Kidney capillary endothelial cell (primary cell): ENCODE data around the gene RRM2.

ENCODE experiments used
- DNase-seq: peaks from one replicate; pipeline ENCODE4 v3.0.0-alpha.2; 2018; ENCODE audit warnings: low spot score

RRM2 gene

DNA sequence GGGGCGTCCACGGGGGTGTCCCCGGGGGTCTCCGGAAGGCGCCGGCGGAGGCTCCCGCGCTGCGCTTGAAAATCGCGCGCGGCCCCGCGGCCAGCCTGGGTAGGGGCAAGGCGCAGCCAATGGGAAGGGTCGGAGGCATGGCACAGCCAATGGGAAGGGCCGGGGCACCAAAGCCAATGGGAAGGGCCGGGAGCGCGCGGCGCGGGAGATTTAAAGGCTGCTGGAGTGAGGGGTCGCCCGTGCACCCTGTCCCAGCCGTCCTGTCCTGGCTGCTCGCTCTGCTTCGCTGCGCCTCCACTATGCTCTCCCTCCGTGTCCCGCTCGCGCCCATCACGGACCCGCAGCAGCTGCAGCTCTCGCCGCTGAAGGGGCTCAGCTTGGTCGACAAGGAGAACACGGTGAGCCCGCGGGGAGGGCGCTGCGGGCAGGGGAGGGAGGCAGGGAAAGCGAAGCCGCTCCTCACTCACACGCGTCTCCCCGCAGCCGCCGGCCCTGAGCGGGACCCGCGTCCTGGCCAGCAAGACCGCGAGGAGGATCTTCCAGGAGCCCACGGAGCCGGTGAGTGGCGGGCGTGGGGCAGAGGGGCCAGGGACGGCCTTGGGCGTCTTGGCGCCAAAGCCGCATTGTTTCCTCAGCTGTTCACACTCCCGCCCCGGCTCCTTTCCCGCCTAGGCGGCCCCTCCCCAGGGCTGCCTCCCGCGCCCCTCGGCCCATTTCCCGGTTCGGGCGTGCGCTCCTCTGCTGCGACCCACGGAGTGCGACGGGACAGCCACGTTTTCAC lies at the start of gene RRM2:
RRM2 (plus strand) TSS at position 240 of the 781 bp plus-strand sequence; CDS start at position 300, 60 bp downstream.
- peak; percentile 92 for DNase-seq

DNA sequence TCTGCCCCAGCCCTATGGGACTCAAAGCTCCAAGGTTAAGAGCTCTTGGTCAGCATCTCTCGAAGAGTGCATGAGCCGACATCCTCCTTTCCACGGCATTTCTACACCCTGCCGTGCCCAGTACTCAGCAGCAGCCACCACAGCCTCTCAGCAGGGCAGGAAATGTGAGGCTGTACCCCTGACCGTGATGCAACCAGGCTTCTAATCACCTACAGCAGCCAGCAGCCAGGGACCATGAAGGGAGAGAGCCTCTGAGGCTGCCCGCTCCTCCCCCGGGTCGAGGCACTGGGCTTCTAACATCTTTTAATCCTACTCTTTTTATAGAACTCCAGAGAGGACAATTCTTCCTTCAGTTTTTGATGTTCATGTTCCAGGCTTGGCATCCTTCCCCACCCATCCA lies 48.8 kb upstream of the RRM2 start:
- DNase-seq: no peak

DNA sequence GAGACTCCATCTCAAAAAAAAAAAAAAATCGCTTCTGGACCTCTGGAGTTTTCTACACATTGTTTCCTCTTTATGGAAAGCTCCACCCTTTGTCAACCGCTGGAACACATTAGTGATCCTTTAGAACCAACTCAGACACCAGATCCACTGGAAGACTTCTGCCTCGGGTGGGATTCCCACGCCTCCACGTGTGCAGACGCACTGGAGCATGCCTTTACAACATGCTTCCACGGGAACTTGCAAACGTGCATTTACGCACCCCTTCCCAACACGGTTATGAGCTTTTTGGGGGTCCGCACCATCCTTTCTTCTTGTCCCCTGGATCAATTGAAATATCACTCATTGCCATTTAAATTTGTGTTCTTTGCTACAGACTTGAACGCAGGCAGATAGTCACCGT lies 47.4 kb upstream of the RRM2 start:
- DNase-seq: no peak

DNA sequence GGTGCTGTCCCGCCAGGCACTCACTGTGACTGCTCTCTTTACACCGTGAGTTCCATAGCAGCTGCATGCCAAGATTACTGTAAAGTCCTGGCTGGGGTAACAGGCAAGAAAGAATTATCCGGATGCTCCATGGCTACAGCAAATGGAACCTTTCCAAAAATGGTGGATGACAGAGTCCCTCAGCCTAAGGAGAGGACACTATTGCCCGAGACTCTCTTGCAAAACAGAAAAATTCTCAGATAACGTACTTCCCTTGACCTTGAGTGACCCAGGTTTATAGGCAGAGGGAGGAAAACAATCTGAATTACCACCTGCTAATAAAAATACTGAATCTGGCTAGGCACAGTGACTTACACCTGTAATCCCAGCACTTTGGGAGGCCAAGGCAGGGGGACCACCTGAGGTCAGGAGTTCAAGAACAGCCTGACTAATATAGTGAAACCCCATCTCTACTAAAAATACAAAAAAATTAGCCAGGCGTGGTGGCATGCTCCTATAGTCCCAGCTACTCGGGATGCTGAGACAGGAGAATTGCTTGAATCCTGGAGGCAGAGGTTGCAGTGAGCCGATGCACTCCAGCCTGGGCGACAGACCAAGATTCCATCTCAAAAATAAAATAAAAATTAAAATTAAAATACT lies 46.8 kb upstream of the RRM2 start:
- no peak for DNase-seq

DNA sequence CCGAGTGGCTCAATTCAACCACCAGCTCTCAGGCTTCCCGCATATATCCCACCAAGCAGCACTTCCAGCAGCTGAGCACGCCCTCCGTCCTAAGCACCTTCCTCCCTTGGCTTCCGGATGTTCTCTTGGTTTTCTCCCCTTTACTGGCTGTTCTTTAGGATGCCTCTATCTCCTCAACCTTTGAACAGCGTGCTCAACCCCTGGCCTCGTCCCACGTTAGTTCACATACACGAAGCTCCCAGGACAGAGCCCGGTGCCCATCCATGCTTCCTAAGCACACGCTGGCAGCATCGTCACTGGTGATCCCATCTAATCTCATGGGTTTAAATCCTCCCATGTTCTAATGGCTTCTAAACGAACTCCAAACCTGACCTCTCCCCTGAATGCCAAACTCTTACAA lies 46.0 kb upstream of the RRM2 start:
- no peak for DNase-seq

DNA sequence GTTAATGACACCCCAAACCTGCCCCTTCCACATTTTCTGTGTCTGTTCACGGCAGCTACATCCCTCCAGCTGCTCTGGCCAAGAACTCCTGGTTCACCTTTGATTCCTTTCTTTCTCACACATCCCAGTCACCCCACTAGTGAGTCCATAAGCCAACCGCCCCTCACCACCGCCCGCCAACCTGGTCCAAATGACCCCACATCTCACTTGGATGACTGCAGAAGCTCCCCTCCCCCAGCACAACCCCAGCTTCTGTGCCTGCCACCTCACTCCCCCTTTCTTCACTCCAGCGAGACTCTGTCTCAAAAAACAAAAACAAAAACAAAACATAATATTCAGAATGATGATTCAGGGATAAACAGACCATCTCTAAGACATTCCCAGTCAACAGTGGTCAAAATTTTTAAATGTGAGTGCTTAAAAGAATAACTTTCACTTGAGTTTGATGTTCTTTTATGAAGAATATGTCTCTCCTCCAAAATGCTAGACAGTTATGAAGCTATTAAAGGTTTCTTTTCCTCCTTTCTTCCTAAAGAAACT lies 45.5 kb upstream of the RRM2 start:
- DNase-seq: no peak

DNA sequence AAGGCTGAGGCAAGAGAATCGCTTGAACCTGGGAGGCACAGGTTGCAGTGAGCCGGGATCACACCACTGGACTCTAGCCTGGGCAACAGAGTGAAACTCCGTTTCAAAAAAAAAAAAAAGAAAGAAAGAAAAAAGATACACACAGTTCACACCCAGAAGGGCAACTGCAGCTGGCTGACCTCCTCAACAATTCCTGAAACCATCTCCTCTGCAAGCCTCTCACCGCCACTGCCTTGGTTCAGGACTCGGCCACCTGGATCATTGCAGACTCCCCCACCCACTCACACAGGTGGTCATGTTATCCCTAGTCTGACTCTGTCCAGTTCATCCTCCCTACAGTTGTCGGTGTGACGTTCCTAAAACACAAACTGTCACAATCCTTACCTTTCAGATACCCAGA lies 44.5 kb upstream of the RRM2 start:
- no peak for DNase-seq

DNA sequence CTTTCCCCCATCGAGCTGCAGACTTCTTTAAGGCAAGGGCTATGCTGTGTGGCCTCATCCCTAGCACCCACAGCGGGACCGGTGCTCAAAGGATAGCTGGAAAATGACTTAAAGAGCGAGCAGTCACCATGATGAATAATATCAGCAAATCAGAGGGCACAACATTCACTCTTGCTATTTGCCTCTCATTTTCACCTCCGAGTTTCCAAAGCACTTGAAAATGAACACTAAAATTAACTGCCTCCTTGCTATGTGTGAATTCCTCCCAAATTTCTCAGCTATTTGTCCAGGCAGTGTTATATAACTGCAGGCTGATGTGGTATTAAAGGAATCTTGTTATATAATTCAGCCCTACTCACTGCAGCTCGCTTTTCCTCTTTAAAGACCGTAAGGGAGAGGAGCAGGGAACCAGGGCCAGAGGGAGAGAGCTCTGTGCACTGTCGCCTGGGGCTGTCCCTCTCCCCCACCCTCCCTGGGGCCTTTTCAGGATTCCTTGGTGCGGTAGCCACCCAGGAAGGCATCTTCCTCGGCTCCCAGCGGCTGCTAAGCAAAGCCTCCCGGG lies 43.8 kb upstream of the RRM2 start:
- no peak for DNase-seq

DNA sequence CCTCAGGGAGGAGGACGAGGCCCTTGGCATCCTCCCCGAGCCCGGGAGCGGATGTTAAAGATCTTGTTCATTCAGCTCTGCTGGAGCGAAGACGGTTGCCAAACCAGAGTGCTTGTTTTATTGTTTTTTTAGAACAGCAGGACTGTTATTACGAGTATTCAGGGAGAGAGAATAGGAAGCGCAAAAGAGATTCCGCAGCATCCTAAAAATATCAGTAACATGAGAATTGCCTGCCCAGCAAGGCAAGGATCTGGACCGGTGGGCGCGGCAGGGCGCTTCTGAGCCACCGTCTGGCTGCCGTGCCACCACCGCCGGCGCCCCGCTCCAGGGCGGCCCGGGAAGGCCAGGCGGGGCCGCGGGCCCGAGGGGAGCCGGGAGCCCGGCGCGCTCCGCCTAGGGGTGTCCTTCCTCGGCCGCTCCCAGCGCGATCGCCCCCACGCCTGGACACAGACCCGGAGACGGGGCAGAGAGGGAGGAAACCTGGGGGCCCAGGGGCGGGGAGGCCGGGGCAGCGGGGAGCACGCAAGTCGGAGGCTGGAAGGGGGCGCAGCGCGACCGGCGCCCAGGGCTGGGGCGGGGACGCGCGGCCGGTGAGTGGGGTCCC lies 43.2 kb upstream of the RRM2 start:
- DNase-seq: no peak

DNA sequence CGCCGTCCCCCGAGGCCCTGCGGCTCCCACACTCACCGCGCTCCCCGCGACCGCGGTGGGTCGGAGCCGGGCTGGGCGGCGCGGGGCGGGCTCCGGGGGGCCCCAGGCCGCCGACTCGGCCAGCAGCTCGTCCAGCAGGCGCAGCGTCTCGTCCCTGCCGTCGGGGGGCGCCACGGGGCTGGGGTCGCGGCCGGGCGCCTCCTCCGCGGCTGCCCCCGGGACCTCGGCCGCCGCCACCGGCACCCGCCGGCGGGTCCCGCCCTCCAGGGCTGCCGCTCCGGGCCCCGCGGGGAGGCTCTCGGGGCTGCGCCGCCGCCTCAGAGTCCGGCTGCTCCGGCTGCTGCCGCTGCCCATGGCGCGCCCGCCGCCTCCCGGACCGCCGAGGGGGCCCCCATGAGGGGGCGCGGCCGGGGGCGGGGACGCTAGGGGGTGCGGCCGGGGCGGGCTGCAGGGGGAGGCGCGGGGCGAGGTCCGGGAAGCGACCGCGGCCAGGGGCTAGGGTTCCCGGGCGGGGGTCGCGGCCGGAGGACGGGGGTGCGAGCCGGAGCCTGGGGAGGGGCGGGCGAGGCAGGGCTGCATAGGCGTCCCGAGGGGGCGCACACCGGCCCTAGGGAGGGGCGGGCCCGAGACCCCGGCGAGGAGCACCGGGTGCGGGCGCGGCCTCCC lies 42.5 kb upstream of the RRM2 start, which contains the start of gene CYS1:
CYS1 (minus strand) TSS at position 542 of the 666 bp plus-strand sequence; CDS start at position 354, 188 bp downstream.
- no peak for DNase-seq

DNA sequence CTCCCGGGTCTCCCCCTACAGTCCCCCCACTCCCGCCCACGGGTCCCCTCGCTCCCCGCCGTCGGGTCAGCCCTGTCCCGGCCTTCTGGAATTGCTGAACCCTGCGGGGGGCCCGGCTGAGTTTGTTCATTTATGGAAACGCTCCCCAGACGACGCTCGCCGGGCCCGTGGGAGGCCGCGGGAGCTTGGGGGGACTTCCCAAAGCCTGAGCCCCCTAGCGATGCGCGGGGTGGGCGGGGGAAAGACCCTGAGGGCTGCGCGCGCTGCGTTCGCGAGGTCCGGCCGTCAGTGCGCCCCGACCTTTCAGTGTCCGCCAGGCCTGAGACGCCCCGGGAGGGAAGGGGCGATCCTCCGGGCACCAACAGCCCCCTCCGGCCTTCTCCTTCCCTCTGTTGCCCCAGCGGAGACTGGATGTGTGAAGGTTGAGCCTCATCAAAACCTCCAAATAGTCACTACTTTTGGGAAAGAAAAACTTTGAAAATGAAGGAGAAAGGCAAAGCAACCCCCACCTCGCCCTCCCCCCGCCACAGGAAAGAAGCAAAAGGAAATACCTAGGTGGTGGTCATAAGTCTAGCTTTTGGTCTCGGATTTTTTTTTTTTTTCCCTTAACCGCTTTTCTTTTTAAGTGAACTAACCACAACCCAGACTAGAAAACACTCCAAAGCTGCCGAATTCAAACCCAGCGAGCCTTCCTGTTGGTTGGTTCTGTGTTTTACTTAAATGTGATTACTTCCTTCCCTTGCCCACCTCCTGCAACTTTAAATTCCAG lies 41.8 kb upstream of the RRM2 start:
- DNase-seq: no peak

DNA sequence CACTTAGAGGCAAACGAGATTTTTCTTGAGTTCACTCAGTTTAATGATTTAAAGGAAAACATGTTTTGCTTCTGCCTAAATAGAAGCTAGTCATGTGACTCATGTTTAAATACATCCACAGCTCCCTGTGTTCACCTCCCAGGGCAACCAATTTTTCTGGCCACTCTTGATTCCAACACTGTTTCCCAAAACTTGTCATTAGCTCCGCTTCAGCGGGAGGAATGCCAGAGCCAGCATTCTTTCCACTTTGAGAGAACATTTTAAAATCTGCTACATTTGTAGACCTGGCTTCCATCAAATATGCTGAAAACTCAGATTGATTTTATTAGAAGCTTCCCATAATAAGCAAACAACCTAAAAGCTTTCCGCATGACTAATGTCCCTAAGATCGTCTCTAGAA lies 39.5 kb upstream of the RRM2 start:
- no peak for DNase-seq

DNA sequence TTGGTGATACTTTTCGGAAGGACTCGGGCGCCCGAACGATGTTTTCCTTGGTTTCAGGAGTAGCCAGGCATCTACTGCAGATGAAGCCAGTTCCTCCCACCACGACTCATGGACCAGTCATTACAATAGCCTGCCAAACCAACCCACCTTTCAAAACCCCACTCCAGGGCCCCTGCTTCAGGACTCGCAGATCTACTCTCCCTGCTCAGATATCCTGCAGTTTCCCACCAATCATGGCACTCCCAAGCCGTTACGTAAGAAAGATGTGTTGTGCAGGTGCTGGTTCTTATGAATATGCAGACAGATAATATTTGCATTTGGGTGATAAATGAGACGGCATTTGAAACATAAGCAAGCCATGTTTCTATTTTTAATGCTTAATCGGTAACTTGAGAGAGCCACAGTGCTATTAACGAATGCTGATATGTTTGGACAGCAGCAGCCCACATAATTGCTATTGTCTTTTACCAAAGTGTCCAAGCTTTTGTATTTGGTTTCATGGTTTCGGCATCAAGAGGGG lies 38.8 kb upstream of the RRM2 start:
- no peak for DNase-seq

DNA sequence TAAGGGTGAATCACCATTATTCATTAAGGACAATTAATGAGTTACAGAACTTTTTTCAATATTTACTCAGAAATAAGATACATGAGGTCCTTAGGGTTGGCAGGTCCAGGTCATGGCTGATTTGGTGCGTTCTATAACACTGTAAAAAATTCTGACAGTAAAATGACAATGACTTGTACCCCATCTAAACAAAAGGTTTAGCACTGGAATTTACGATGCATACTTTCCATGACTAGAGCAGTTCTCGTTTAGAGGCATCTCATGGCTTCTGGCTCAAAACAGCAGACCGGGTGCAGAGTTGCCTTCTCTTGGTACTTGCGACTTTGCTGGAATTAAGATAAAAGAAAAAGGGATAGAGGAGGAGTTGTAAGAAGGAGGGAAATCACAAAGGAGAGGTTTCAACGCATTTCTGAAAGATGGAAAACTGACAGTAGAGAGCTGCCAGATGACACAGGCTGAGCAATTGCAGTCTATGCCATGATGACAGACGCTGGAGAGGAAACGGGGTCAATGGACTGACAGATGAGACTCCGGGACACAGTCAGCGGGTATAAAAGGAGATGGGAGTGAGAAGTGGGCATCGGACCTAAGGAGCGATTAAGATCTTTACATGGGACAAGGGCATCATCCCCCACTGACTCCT lies 38.2 kb upstream of the RRM2 start:
- DNase-seq: no peak

DNA sequence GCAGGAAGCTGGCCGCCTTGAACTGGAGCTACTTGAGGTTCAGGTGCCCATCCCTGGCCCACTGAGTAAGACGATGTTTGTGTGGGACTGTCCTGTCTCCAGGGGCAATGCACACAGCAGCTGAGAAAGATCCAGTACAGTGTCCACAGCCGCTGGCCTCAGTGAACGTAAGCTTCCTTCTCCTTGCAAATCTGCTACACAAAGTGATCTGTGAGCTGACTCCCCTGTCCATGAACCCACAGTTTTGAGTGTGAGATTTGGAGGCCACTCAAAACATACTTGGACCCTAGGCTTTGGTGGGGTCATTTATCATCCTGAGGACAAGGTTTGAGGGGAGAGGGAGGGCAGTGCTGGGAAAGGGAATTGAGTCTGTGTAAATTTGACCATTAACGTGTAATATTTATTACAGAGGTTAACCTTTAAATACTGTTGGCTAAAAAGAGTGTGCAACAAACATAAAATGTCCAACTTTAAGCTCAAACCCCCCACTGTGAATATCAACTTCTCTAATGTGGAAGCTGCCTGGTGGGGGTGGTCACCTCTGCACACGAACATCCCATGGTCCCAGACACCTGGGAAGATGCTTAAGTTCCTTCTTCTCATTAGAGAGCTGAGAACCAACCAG lies 37.4 kb upstream of the RRM2 start:
- DNase-seq: no peak

DNA sequence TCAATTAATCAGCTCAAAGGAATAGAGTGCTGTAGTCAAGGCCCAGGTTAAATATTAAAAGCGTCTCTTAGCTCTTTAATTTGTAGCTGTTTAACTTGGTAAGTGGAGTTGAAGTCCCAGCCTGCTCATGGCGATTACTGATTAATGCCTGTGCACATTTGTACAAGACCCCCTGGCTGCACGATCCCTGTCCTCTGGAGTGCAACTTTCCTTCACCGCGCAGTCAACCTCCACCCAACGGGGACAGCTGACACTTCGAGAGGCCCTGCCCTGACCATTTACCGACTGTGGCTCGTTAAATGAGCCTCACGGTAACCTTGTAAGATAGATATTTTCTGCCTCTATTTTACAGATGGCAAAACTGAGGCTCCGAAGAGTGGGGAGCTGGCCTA lies 36.9 kb upstream of the RRM2 start:
- DNase-seq: no peak

DNA sequence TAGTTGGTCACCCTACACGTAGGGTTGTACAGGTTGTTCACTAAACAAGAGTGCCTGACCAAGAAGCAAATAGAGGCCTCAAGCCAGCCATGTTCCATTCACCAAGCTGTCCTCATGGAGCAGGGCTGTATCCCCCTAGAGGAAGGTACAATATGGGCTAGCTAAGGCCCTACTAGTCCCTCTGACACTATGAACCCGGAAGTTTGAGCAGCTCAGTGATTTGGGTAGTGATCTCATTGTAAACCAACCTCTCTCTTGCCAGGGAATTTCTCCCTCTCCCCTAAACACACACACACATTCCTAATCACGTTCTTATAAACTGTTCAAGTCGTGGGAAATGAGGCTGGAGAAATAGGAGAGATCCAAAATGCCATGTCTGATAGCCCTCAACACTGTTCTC lies 35.6 kb upstream of the RRM2 start:
- no peak for DNase-seq

DNA sequence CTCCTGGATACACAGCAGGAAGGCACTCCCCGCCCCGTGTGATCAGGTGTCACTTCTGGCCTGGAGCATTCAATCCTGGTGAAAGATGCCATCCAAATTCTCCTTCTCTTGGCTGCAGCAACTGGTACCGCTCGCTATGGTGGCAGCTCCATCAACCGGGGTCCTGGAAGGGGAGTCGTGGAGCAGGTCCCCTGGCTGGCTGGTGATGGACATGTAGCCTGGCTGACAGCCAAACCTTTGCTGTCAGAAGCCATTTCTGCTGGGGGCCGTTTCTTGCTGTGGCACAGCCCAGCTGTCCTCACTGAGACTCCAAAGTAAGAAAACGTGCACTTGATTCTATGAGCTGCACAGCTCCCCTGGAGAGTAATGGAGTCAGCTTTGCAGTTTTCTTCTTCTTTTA lies 35.2 kb upstream of the RRM2 start:
- DNase-seq: no peak

DNA sequence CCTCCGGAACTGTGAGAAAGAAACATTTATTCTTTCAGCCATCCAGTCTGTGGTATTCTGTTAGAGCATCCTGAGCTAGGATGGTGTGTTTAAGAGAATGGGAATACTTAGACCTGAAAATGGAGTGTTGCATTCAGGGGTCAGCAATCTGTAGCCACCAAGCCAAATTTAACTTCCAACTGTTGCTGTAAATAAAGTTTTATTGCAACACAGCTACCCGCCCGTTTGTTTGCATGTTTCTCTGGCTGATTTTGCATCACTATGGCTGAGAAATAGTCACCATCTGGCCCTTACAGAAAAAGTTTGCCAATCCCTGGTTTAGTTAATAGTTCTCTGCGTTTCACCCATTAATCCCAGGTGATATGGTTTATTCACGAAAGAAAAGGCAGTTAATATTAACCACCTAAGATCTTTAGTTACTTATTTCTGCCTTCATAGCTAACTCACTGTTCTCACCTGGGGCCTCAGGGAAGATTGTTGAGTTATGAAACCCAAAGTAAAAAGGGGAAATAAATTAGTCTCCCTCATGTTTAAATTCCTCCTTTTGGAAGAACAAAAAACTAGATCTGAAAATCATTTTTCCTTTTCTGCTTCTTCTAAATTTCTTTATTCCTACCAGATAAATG lies 32.9 kb upstream of the RRM2 start:
- no peak for DNase-seq
